SK-N-MC (cell line): ENCODE measurements around the gene KAT6B.

Experiments used
- FOXP2 ChIP-seq: optimal IDR thresholded peaks from 2 replicates; pipeline ENCODE3; 2011; ENCODE audit warnings: mild to moderate bottlenecking, moderate library complexity; ENCODE audit not compliant: insufficient read depth; ENCODE audit errors: extremely low read length, control extremely low read depth
- POLR2AphosphoS5 ChIP-seq: IDR thresholded peaks from 2 replicates; pipeline ENCODE4 v1.6.1; 2012; ENCODE audit warnings: mild to moderate bottlenecking, low read depth, low read length, borderline replicate concordance

GRCh38 chr10:74896788-74897527, 70.6 kb downstream of the KAT6B start:
- TF ChIP-seq POLR2AphosphoS5 (no peak), FOXP2 (no peak)
